ENCODE data around the gene SLC35F3. TPM values are rescaled to one million over a fixed set of nuclear protein-coding genes. Genes with fewer than 3 reads are reported as not detected.

SLC35F3 gene
- total and polyA plus RNA-seq, 9 of the 15 experiments (the other 6 are each of a cell fraction or from before 2014, with no cell fraction given), result 0.04 to 0.07 (median 0.04) TPM; not detected in 6

DNA sequence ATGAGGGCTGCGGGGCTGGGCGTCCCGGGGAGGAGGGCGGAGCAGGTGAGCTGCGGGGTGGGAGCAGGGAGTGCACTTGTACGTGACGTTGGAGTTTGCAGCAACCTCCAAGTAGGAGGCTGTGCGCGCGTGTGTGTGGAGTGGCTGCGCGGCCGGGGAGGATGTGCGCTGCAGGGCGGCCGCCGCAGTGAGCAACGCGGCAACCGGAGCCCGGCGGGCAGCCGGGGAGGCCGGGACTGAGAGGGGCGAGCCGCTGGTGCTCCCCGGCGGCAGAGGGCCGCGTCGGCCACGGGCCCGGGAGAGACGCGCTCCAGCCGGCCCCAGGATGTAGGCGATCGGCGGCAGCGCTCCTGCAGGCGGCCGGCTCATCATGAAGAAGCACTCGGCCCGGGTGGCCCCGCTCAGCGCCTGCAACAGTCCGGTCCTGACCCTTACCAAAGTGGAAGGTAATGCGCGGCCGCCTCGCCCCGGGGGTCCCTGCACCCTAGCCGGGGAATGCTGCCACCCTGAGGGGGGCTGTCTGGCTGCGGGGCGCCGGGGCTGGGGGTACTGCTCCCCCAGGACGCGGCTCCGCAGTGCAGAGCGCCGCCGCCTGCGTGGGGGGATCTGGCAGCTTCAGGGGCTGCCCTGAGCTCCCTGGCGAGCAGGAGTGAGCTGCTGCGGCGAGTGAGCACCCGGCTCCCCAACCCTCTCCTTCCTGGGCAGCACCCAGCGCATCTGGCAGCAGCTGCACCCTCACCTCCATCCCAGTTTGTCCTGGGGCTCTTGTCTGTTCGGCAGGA lies 309.8 kb downstream of the SLC35F3 start:
- DNase-seq (ENCODE audit: extremely low read depth in 1 of 4, low spot score in 3 of 4), result no peak
- CTCF ChIA-PET (ENCODE audit: low intra/inter-chr PET ratio), result no interaction called here
- Histone ChIP-seq H3K9me1 (ENCODE audit: control insufficient read depth, insufficient read depth, low read length) (no peaks in the 10 kb centered on the region), H3K79me2 (ENCODE audit: control insufficient read depth, insufficient read depth, low read length) (no peaks in the 10 kb centered on the region), H3K4me3 (no peak overlapping the region), H4K20me1 (replicated peaks; ENCODE audit: control insufficient read depth, insufficient read depth, low read length) (no peaks in the 10 kb centered on the region), H3K4me2 (ENCODE audit: insufficient read depth, low read length) (no peak overlapping the region), H2AFZ (ENCODE audit: low read depth, low read length) (no peak overlapping the region), H3K27me3 (ENCODE audit: control insufficient read depth in 2 of 2, insufficient read depth in 2 of 2, low read length in 2 of 2) (peaks cover 13 to 35% of the 10 kb centered on the region in 2 experiments; a peak in 4 of 5 replicates), H3K9ac (ENCODE audit: insufficient read depth in 1 of 2, low read depth in 2 of 2, low read length in 2 of 2) (no peak overlapping the region; a peak in 1 of 4 replicates), H3K4me1 (replicated peaks in 1 of 2; ENCODE audit: control insufficient read depth in 2 of 2, insufficient read depth in 2 of 2, low read length in 2 of 2) (peaks cover 0 to 13% of the 10 kb centered on the region in 2 experiments; a peak in 1 of 5 replicates), H3K9me3 (replicated peaks; ENCODE audit: control insufficient read depth, insufficient read depth, low read depth, low read length) (no peaks in the 10 kb centered on the region), H3K36me3 (ENCODE audit: control insufficient read depth, insufficient read depth, low read length) (no peaks in the 10 kb centered on the region), H3K27ac (ENCODE audit: extremely low read depth, low read depth, low read length) (no peak overlapping the region)
- POLR2A ChIA-PET, result interaction anchor here (0.6 kb wide), 2 partner anchors 159 to 325 kb away, joined by 3 to 5 read pairs; no protein-coding TSS in a partner anchor
- peak; percentile 69 for ATAC-seq
- TF ChIP-seq UBTF (IDR thresholded peaks at IDR 0.05; ENCODE audit: borderline replicate concordance in 1 of 2, low read depth in 2 of 2, low read length in 2 of 2), result peak in 1 of 2 experiments; percentile 58; a peak in 1 of 4 replicates
- peak; percentile 70 for TF ChIP-seq ZNF263 (CRISPR knock-in tag; IDR thresholded peaks at IDR 0.05; ENCODE audit: borderline replicate concordance)
- no peak for TF ChIP-seq RBM17 (IDR thresholded peaks at IDR 0.05; ENCODE audit: borderline replicate concordance, low read depth, low read length)
- intact Hi-C loops (cut with micrococcal nuclease), result loop anchor here (10.0 kb wide), 1 partner anchor 100 kb away; no protein-coding TSS in a partner anchor
- BruUV-seq (replicated peaks), result no TSS peak
- 3% methylated on average over 50 of the region's 69 CpGs for WGBS (ENCODE audit: insufficient coverage, low coverage, missing lambda C conversion rate)
- in situ Hi-C loops (cut with MboI), result no loop called here
- FAIRE-seq, result no peak

Measured in K562 (cell line).